Endothelial cell of coronary artery (primary cell): ENCODE results near the gene CCL15. TPM values are rescaled to one million over a fixed set of nuclear protein-coding genes. Genes with fewer than 3 reads are reported as not detected.

ENCODE experiments used
- total RNA-seq: library from RNA; depleted of rRNA; stranded (reverse); fragments of >200 nt; gene quantifications from 2 replicates; pipeline ENCODE4 v1.2.3, GENCODE V29; 2014

CCL15 gene
- not detected in 2 replicates for total RNA-seq

GRCh38 chr17:36001110-36001771 lies at the start of gene CCL15:
TSS of gene CCL15 (minus strand) at chr17:36001553. CDS start at chr17:36001492, 61 bp downstream.

GRCh38 chr17:36017799-36018198 lies 16.4 kb upstream of the CCL15 start, which contains the start of gene CCL23:
TSS of gene CCL23 (minus strand) at chr17:36017972. CDS start at chr17:36017897, 75 bp downstream.

GRCh38 chr17:35986643-35987042 lies 14.7 kb downstream of the CCL15 start, which contains the start of gene CCL14:
TSS of gene CCL14 (minus strand) at chr17:35986729. CDS start at chr17:35986649, 80 bp downstream.

GRCh38 chr17:35981246-35981645 lies 20.1 kb downstream of the CCL15 start, which contains the start of gene CCL16:
TSS of gene CCL16 (minus strand) at chr17:35981497. CDS start at chr17:35981420, 77 bp downstream.

Other genes starting within 250 kb of the CCL15 start
- under 0.01 TPM in 1 of 2 replicates, not detected in the other for gene GAS2L2, start 248.3 kb downstream of the CCL15 start, total RNA-seq
- not detected in 2 replicates for gene C17orf50, start 240.7 kb downstream of the CCL15 start, total RNA-seq
- gene MMP28, start 205.9 kb downstream of the CCL15 start, total RNA-seq, result 3.8 TPM in 2 replicates
- 72.7 and 91.7 TPM in 2 replicates for gene TAF15, start 192.1 kb downstream of the CCL15 start, total RNA-seq
- not detected in 2 replicates for gene HEATR9, start 132.7 kb downstream of the CCL15 start, total RNA-seq
- 0.09 and 0.18 TPM in 2 replicates for gene CCL5, start 121.2 kb downstream of the CCL15 start, total RNA-seq
- gene RDM1, start 70.8 kb downstream of the CCL15 start, total RNA-seq, result 0.19 and 0.36 TPM in 2 replicates
- gene LYZL6, start 57.8 kb downstream of the CCL15 start, total RNA-seq, result not detected in 2 replicates
- 0.18 and 0.19 TPM in 2 replicates for gene CCL16, start 20.1 kb downstream of the CCL15 start, total RNA-seq
- 6.1 and 7.1 TPM in 2 replicates for gene CCL14, start 14.8 kb downstream of the CCL15 start, total RNA-seq
- 0.19 and 1.4 TPM in 2 replicates for gene CCL23, start 16.4 kb upstream of the CCL15 start, total RNA-seq
- gene CCL18, start 62.7 kb upstream of the CCL15 start, total RNA-seq, result not detected in 2 replicates
- not detected in 2 replicates for gene CCL3, start 88.6 kb upstream of the CCL15 start, total RNA-seq
- not detected in 2 replicates for gene CCL4, start 102.3 kb upstream of the CCL15 start, total RNA-seq
- 1.4 and 1.5 TPM in 2 replicates for gene TBC1D3B, start 175.1 kb upstream of the CCL15 start, total RNA-seq
- not detected in 2 replicates for gene CCL3L1, start 195.2 kb upstream of the CCL15 start, total RNA-seq
- gene CCL4L2, start 209.5 kb upstream of the CCL15 start, total RNA-seq, result not detected in 2 replicates